Mesodermal cell (in vitro differentiated cells): ENCODE data around the gene SNPH.

Experiments
- H3K27ac ChIP-seq: 2 replicates; pipeline ENCODE4 v1.7.0; 2013; ENCODE audit warnings: mild to moderate bottlenecking, low read depth, low read length, moderate library complexity; ENCODE audit not compliant: severe bottlenecking
- H3K36me3 ChIP-seq: 2 replicates; pipeline ENCODE4 v1.7.1; 2013; ENCODE audit warnings: mild to moderate bottlenecking, low read length, moderate library complexity; ENCODE audit not compliant: control insufficient read depth, insufficient read depth
- H3K4me1 ChIP-seq: one replicate; pipeline ENCODE4 v1.7.1; 2013; ENCODE audit warnings: mild to moderate bottlenecking, low read length; ENCODE audit not compliant: insufficient read depth, control insufficient read depth, poor library complexity, severe bottlenecking
- H3K4me3 ChIP-seq: 2 replicates; pipeline ENCODE4 v1.7.0; 2013; ENCODE audit warnings: low read length, control low read depth, mild to moderate bottlenecking; ENCODE audit not compliant: insufficient read depth, poor library complexity, severe bottlenecking; ENCODE audit errors: extremely low read depth
- H3K9me3 ChIP-seq: 2 replicates; pipeline ENCODE4 v1.7.1; 2013; ENCODE audit warnings: mild to moderate bottlenecking, low read length, moderate library complexity; ENCODE audit not compliant: control insufficient read depth
- WGBS, 2 experiments: methylation state at CpG; one replicate each; pipeline ENCODE4 v1.1.5; 2013; ENCODE audit warnings: missing lambda C conversion rate in 2 of 2; ENCODE audit not compliant: insufficient coverage in 2 of 2; 5-methylcytosine and 5-hydroxymethylcytosine counted together

The SNPH gene

DNA sequence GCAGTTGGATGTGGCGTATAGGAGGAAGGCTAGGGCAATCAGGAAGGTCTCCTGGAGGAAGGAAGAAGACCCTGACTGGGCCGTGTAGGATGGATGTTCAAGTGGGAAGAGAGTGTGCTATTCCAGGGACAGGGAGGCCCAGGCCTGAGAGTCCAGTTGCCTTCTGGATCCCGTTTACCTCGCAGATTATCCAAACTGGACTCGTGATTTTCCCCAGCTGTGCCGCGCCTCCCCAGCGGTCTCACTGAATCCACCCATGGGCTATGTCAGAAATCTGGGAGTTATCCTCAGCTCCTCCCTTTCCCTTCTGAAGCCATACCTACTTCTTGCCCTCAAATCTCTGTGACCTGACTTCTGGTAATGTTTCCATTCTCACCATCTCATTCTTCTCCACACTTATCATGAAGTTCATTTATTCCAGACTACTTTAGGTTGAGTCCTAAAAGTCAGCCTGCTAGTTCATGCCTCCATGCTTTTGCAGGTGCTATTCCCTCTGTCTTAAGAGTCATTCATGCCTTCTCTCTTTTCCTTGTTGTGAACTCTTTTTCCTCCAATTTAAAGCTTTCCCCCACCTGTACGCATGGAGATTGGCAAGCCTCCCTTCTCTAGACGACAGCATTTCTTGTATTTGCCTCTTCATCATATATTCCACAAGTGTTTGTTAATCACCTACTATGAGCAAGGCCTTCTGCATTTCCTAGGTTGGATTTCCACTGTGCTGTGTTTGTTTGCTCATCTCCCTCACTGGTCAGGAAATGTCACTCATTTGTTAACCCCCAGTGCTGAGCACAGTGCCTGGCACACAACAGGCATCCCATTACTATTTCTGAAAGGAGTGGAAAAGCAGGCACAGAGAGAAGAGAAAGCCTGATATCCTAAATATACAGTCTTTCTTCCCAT, 60.2 kb downstream of the SNPH start:
- Histone ChIP-seq H3K27ac (peak overlapping the region; percentile 99), H3K36me3 (peaks cover 20% of the 10 kb centered on the region), H3K4me3 (peak overlapping the region; percentile 93), H3K4me1 (peaks cover 35% of the 10 kb centered on the region), H3K9me3 (no peaks in the 10 kb centered on the region)
- 53 to 62% methylated on average over 8 to 10 of the region's 10 CpGs for WGBS, 2 experiments

DNA sequence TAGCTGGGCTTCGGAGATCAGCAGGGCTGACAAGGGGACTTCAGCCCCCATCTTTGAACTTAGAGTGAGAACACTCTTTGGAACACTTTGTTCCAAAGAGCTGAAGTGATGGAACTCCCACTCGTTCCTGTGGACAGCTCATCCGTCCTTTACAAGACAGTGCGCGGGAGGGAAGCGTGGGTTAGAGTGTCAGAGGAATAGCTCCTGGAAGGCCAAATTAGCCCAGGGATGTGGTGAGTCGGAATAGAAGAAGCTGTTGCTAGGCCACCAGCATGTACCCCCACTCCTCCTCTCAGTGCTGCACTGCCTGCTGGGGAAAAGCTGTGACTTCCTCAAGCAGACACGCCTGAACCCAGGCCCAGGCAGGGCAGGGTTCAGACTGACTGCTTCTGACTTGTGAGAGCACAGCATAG, 61.2 kb downstream of the SNPH start:
- H3K4me1 ChIP-seq, result peaks cover 35% of the 10 kb centered on the region
- H3K27ac ChIP-seq, result no peak overlapping the region
- H3K36me3 ChIP-seq, result peaks cover 29% of the 10 kb centered on the region
- no peak overlapping the region for H3K4me3 ChIP-seq
- 89 to 93% methylated on average over 4 to 8 of the region's 8 CpGs for WGBS, 2 experiments
- no peaks in the 10 kb centered on the region for H3K9me3 ChIP-seq

DNA sequence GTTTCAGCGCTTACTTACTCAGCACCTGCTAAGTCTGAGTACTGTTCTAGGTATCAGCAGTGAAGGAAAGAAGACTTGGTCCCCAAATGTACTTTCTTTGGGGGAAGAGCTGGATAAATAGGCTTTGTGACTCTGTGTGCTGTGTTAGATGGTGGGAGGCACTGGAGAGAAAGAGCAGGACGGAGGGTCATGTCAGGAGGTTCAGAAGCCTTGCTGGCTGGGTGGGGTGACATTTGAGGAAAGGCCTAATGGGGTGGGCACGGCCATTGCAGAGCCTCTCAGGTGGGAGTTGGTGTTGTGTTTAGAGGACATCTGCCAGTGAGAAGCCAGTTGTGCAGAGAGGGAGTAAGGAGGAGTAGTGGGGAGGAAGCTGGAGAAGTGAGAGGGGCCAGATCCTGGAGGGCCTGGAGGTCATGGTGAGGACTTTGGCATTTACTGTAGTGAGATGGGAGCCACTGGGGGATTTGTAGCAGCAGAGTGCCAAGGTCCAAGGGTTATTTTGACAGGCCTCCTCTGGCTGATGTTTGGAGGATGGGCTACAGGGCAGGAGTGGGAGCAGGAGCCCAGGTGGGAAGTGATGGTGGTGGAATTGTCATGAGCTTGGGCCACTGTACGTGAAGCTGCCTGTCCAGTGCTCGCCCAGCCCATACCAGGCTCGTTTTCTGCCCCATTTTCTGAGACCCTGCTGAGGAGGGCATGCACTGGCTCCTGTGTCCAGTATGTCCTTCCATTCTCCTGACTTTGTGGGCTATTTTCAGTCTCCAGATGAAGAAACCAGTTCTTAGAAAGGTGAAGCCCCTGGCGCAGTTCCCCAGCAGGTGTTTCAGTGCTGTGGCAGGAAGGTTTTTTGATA, 62.0 kb downstream of the SNPH start:
- Histone ChIP-seq H3K36me3 (peaks cover 35% of the 10 kb centered on the region), H3K4me1 (peaks cover 29% of the 10 kb centered on the region), H3K4me3 (no peak overlapping the region), H3K9me3 (no peaks in the 10 kb centered on the region), H3K27ac (no peak overlapping the region)
- 91 to 98% methylated on average over 5 of the region's 7 CpGs for WGBS, 2 experiments

DNA sequence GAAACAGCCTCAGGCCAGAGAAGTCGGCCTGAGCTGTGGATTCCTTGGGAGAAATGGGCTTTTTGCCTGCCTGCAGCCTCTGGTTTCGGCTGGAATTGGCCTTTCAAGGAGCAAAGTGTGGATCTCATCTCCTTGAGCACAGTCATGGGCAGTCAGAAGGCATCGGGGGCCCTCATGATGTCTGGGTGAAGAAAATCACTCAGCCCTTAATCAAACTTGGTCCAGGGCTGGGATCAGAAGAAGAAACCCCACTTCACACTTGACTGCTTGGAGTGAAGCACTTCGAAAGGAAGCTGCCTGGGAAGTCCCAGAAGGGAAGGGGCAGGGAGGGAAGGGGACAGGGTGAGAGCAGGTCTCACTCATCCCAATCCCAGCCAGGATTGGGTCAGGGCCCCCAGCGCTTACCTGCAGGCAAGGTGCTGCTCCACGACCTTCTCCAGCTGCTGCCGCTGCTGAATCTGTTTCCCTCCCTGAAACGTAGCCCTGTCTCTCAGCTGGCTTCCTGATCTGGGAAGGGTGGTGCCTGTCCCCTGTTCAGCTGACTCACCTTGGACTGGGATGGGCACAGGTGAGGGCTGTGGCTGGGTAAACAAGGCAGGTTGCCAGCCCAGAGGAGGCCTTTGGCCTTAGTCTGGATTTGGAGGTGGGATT, 62.7 kb downstream of the SNPH start, which contains the start of gene SDCBP2:
TSS of gene SDCBP2 (minus strand) at position 460 of the 651 bp plus-strand sequence. CDS start 8,723 bp downstream, outside the sequence.
- no peak within 1 kb of the TSS for H3K4me3 ChIP-seq
- H3K27ac ChIP-seq, result no peak within 1 kb of the TSS
- 94 to 96% methylated on average over 4 to 7 of the region's 8 CpGs for WGBS, 2 experiments
- H3K9me3 ChIP-seq, result no peaks in the 10 kb centered on the region
- peaks cover 24% of the 10 kb centered on the region for H3K4me1 ChIP-seq
- H3K36me3 ChIP-seq, result peaks cover 42% of the 10 kb centered on the region

- no peak overlapping the region for H3K4me3 ChIP-seq
- peaks cover 24% of the 10 kb centered on the region for H3K4me1 ChIP-seq
- H3K36me3 ChIP-seq, result peaks cover 49% of the 10 kb centered on the region
- no peaks in the 10 kb centered on the region for H3K9me3 ChIP-seq
- 91 to 100% methylated on average over 3 to 5 of the region's 6 CpGs for WGBS, 2 experiments
- H3K27ac ChIP-seq, result no peak overlapping the region
Measured at GRCh38 chr20:1330075-1330830, 64.2 kb downstream of the SNPH start.

DNA sequence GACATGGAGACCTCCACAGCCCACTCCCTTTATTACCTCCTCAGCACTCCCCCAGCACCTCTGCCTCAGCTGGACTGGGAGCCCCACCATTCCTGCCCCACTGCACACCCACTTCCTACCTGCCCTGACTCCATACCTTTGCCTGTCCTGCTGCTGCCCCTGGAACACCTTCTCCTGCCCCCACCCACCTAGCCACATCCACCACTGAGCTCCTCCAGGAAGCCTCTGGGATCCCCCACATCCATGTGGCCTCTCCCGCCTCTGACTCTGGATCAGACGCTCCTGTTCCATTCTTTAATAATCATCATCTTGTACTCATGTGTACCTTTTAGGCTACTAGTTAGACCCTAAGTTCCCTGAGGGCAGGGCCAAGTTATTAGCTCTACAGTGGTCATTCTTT, 65.0 kb downstream of the SNPH start:
- Histone ChIP-seq H3K36me3 (peaks cover 49% of the 10 kb centered on the region), H3K4me1 (peaks cover 23% of the 10 kb centered on the region), H3K27ac (no peak overlapping the region), H3K9me3 (no peaks in the 10 kb centered on the region), H3K4me3 (no peak overlapping the region)
- 79 to 92% methylated on average over 2 of the region's 2 CpGs for WGBS, 2 experiments

- 93 to 100% methylated on average over 3 to 4 of the region's 6 CpGs for WGBS, 2 experiments
- peaks cover 49% of the 10 kb centered on the region for H3K36me3 ChIP-seq
- no peak overlapping the region for H3K27ac ChIP-seq
- peaks cover 15% of the 10 kb centered on the region for H3K4me1 ChIP-seq
- no peaks in the 10 kb centered on the region for H3K9me3 ChIP-seq
- H3K4me3 ChIP-seq, result no peak overlapping the region
Measured at GRCh38 chr20:1331801-1332453, 65.8 kb downstream of the SNPH start.

- Histone ChIP-seq H3K4me1 (peaks cover 8% of the 10 kb centered on the region), H3K36me3 (peaks cover 49% of the 10 kb centered on the region), H3K4me3 (no peak overlapping the region), H3K27ac (no peak overlapping the region), H3K9me3 (no peaks in the 10 kb centered on the region)
- 95 to 96% methylated on average over 2 of the region's 2 CpGs for WGBS, 2 experiments
Measured at GRCh38 chr20:1332749-1333300, 66.7 kb downstream of the SNPH start.

DNA sequence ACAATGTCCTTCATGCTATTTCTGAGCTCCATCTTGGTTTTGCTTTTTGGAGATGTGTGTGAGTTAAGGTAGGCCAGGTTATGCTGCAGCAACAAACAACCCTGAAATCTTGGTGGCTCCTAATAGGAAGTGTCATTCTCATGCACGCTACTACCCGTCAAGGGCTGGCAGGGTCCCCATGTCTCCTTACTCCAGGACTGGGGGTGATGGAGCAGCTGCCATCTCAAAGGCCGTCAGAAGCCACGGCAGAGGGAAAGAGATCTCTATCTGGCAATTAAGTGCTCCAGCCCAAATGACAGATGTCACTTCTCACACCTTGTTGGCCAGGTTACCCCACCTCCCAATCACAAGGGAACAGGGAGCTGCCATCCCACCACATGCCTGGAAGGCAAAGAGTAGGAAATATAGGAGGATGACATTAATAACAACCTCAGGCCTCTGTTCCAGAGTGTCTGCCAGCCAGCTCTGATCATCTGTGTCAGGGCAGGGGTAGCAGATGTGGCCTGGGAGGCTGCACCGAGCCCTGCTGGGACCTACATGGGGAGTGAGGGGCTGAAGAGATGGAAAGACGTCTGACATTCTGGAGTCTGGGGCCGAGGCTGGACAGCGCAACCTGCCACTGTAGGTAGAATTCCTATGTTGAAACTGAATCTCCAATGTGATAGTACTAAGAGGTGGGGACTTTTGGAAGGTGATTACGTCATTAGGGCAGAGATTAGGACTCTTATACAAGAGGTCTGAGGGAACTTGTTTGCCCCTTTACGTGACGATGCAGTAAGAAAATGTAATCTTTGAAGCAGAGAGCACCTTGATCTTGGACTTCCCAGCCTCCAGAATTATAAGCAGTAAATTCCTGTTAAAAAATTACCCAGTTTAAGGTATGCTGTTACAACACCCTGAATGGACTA, 67.6 kb downstream of the SNPH start:
- Histone ChIP-seq H3K4me1 (peaks cover 2% of the 10 kb centered on the region), H3K36me3 (peaks cover 45% of the 10 kb centered on the region), H3K9me3 (no peaks in the 10 kb centered on the region), H3K27ac (no peak overlapping the region), H3K4me3 (no peak overlapping the region)
- WGBS, 2 experiments, result 93 to 98% methylated on average over 9 of the region's 11 CpGs
